Activated T-cell treated with anti-CD3 and anti-CD28 coated beads for 24 hours (primary cell): ENCODE measurements around the gene TP53TG3.
"Not testable (repeated sequence)": the region's sequence is repeated elsewhere in the genome, so short reads cannot be mapped to it uniquely, and the experiment has no call there.

Experiments
- DNase-seq: peaks from one replicate; pipeline ENCODE4 v3.0.0-alpha.2; 2020; ENCODE audit warnings: low read depth

Gene TP53TG3

GRCh38 chr16:32676065-32676464 lies at the start of gene TP53TG3:
TSS of gene TP53TG3 (minus strand) at chr16:32676165. CDS start at chr16:32676097, 68 bp downstream.
- DNase-seq: not testable (repeated sequence)

GRCh38 chr16:32650876-32651275 lies 25.1 kb downstream of the TP53TG3 start:
- DNase-seq: not testable (repeated sequence)

GRCh38 chr16:32647562-32647961 lies 28.4 kb downstream of the TP53TG3 start:
- DNase-seq: not testable (repeated sequence)

- not testable (repeated sequence) for DNase-seq
Observed at GRCh38 chr16:32646780-32647179, 29.2 kb downstream of the TP53TG3 start.

GRCh38 chr16:32646177-32646576 lies 29.8 kb downstream of the TP53TG3 start:
- not testable (repeated sequence) for DNase-seq

- DNase-seq: not testable (repeated sequence)
Observed at GRCh38 chr16:32645278-32645908, 30.6 kb downstream of the TP53TG3 start.

GRCh38 chr16:32644715-32645114 lies 31.2 kb downstream of the TP53TG3 start:
- not testable (repeated sequence) for DNase-seq

GRCh38 chr16:32637614-32638013 lies 38.4 kb downstream of the TP53TG3 start:
- not testable (repeated sequence) for DNase-seq

- not testable (repeated sequence) for DNase-seq
Observed at GRCh38 chr16:32632096-32632495, 43.9 kb downstream of the TP53TG3 start.
